Measurements from ENCODE around the gene STK40.

GRCh38 chr1:36398370-36398977 lies 12.8 kb upstream of the STK40 start:
- no peak for TF ChIP-seq CTCF (IDR thresholded peaks at IDR 0.05)
- no peak for TF ChIP-seq POLR2A (IDR thresholded peaks at IDR 0.05)
